Tibial artery (tissue), 4 donors: ENCODE measurements around the gene KRR1.
A peak's percentile ranks its signal among the peaks of the same experiment; 100 is the strongest.

Source experiments
- DNase-seq, 2 donors: peaks; one replicate each; pipeline ENCODE4 v3.0.0-alpha.2; 2019
- H3K27ac ChIP-seq, 2 donors: fragments of 200-600 bp; sonication (generic) in 1 of 2; 1 replicate in 1 of 2; 2 replicates in 1 of 2; pipeline ENCODE4 v1.5.1; 2018 to 2019; ENCODE audit warnings: mild to moderate bottlenecking in 1 of 2
- H3K27me3 ChIP-seq, 2 donors: fragments of 200-600 bp; sonication (generic) in 1 of 2; one replicate each; pipeline versions ENCODE4 v1.5.1 to v1.6.0; 2016 to 2019
- H3K36me3 ChIP-seq, 3 donors: fragments of 200-600 bp; sonication (generic) in 2 of 3; one replicate each; pipeline ENCODE4 v1.5.1; 2016 to 2019; ENCODE audit warnings: mild to moderate bottlenecking in 2 of 3
- H3K4me1 ChIP-seq, 4 donors: fragments of 200-600 bp; sonication (generic) in 2 of 4; 1 replicate in 3 of 4; 2 replicates in 1 of 4; pipeline ENCODE4 v1.5.1; 2016 to 2019
- H3K4me3 ChIP-seq, 2 donors: fragments of 200-600 bp; sonication (generic) in 1 of 2; 1 replicate in 1 of 2; 2 replicates in 1 of 2; pipeline ENCODE4 v1.5.1; 2018 to 2019; ENCODE audit warnings: mild to moderate bottlenecking in 2 of 2
- H3K9me3 ChIP-seq, 3 donors: fragments of 200-600 bp; sonication (generic) in 1 of 3; one replicate each; pipeline ENCODE4 v1.5.1; 2016 to 2019
- CTCF ChIP-seq, 2 experiments: fragments of 200-600 bp in 1 of 2; fragments of 450-650 bp in 1 of 2; IDR thresholded peaks; one replicate each; pipeline ENCODE4 v1.5.1; 2017 to 2019; ENCODE audit warnings: antibody characterized with exemption in 2 of 2, mild to moderate bottlenecking in 1 of 2, moderate library complexity in 1 of 2
- intact Hi-C: fragments of 100-400 bp; cut with DNase I; formaldehyde crosslinking; loops from one replicate; pipeline ENCODE4 v1.15.0; 2023; ENCODE audit warnings: low total_unique reads

KRR1 gene

DNA sequence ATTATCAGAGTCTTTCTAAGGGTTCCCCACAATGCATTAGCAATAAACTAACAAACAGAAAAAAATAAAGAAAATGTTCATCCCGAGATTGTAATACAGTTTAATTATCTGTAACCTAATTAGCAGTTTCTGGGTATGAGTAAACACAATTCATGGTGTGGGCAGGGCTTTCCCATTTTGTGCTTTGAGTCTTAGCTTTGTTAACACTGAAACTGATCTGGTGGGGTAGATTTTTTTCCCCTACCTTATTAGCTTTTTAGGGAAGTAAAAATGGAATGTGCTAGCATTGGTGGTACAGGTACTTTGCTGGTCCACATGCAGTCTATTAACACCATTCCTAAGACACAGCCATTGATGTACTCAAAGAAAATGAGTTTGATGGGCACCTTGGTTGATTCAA is 18.4 kb upstream of the KRR1 start:
- intact Hi-C loops: no loop called here
- no peak overlapping the region for H3K4me3 ChIP-seq

GRCh38 chr12:75529316-75529715 is 17.9 kb upstream of the KRR1 start:
- Histone ChIP-seq H3K36me3 (no peaks in the 10 kb centered on the region), H3K9me3 (no peaks in the 10 kb centered on the region), H3K4me3 (no peak overlapping the region), H3K27ac (no peak overlapping the region), H3K4me1 (no peaks in the 10 kb centered on the region), H3K27me3 (no peaks in the 10 kb centered on the region)
- no peak for DNase-seq
- no peak for TF ChIP-seq CTCF (IDR thresholded peaks at IDR 0.05)
- intact Hi-C loops: no loop called here

More for the DNA sequence above, 18.4 kb upstream of the KRR1 start:
- DNase-seq: no peak
- Histone ChIP-seq H3K27ac (no peak overlapping the region), H3K36me3 (no peaks in the 10 kb centered on the region), H3K27me3 (no peaks in the 10 kb centered on the region), H3K9me3 (no peaks in the 10 kb centered on the region), H3K4me1 (no peaks in the 10 kb centered on the region)
- TF ChIP-seq CTCF (IDR thresholded peaks at IDR 0.05): no peak

GRCh38 chr12:75528692-75529091 is 17.3 kb upstream of the KRR1 start:
- no peaks in the 10 kb centered on the region for H3K9me3 ChIP-seq
- no peak for TF ChIP-seq CTCF (IDR thresholded peaks at IDR 0.05)
- no peaks in the 10 kb centered on the region for H3K27me3 ChIP-seq
- H3K27ac ChIP-seq: no peak overlapping the region
- no peak overlapping the region for H3K4me3 ChIP-seq
- intact Hi-C loops: no loop called here
- no peaks in the 10 kb centered on the region for H3K36me3 ChIP-seq
- H3K4me1 ChIP-seq: no peaks in the 10 kb centered on the region
- DNase-seq: no peak

DNA sequence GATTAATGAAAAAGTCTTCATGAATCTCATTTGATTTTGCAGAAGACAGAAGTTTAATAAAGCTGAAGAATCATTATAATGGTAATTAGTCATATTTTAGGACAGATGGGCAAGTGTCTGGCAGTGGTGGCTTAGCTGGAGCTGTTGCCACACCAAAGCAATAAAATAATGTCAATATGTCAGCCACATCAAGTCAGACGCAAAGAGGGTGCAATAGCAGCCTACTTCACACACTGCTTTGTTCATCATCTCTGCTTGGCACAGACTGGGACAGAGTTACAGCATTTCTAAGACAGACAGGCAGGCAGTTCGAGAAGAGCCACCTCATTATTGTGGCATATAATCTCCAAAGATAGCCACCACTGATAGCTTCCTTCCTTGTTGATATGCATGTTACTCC is 16.9 kb upstream of the KRR1 start:
- DNase-seq: no peak
- Histone ChIP-seq H3K4me1 (no peaks in the 10 kb centered on the region), H3K36me3 (no peaks in the 10 kb centered on the region), H3K27me3 (no peaks in the 10 kb centered on the region), H3K9me3 (no peaks in the 10 kb centered on the region), H3K27ac (no peak overlapping the region), H3K4me3 (no peak overlapping the region)
- intact Hi-C loops: no loop called here
- no peak for TF ChIP-seq CTCF (IDR thresholded peaks at IDR 0.05)

DNA sequence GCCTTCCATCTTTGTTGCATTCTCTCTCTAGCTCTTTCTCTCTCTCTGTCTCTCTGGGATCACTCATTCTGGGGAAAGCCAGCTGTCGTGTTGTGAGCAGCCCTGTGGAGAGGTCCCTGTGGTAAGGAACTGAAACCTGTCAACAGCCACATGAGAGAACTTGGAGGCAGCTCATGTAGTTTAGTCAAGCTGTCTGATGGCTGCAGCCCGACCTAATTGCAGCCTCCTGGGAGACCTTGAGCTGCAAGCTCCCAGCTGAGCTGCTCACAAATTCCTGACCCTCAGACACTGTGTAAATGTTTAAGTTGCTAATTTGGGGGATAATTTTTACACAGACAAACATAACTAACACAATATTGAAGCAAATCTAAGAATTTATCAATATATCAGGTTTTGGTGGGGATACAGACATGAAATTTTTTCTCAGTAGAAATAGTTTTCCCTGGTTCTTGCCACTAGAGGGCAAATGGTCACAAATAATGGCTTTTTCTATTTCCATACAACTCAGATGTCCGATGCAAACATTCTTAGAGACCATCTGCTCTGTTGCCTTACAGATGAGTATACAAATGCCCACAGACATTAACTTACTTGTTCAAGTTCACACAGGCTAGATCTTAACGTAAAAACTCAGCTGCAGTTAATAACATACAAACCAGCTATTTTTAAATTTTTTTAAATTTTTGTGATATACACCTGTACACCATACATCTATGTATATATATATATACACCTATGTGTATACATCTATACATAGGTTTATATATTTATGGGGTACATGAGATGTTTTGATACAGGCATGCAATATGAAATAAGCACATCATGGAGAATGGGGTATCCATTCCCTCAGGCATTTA is 15.5 kb upstream of the KRR1 start:
- no peak for DNase-seq
- Histone ChIP-seq H3K9me3 (no peaks in the 10 kb centered on the region), H3K4me3 (no peak overlapping the region), H3K27me3 (no peaks in the 10 kb centered on the region), H3K27ac (no peak overlapping the region), H3K36me3 (no peaks in the 10 kb centered on the region), H3K4me1 (no peaks in the 10 kb centered on the region)
- intact Hi-C loops: loop anchor here (2.0 kb wide), 1 partner anchor 510 kb away; no protein-coding TSS in a partner anchor
- TF ChIP-seq CTCF (IDR thresholded peaks at IDR 0.05): peak; percentile 55 to 60
